LNCAP (cell line): ENCODE measurements around the gene RBMX2.

Experiments used
- TF ChIP-seq, protein P1 (sequence below): fragments of 450-650 bp; IDR thresholded peaks from 2 replicates; pipeline ENCODE4 v1.5.1; 2017; ENCODE audit warnings: mild to moderate bottlenecking

The RBMX2 gene

DNA sequence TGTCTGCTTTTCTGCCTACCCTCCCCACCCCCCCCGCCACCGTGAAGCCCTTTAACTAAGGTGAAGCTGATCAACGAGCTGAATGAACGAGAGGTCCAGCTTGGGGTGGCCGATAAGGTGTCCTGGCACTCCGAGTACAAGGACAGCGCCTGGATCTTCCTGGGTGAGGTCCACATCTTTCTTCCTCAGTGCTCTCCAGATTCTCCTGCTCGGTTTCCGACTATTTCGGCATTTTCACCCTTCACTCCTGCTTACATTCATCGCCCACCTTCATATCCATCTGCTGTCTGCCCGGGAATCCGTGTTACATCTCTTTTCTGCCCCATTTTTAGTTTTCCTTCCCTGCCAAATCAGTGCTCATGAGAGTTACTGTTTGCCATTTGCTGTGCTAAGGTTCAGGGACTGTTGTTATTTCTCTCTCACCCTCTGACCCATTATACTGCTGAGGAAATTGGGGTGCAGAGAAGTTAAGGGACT, 459 bp downstream of the RBMX2 start:
- TF ChIP-seq, protein P1, sequence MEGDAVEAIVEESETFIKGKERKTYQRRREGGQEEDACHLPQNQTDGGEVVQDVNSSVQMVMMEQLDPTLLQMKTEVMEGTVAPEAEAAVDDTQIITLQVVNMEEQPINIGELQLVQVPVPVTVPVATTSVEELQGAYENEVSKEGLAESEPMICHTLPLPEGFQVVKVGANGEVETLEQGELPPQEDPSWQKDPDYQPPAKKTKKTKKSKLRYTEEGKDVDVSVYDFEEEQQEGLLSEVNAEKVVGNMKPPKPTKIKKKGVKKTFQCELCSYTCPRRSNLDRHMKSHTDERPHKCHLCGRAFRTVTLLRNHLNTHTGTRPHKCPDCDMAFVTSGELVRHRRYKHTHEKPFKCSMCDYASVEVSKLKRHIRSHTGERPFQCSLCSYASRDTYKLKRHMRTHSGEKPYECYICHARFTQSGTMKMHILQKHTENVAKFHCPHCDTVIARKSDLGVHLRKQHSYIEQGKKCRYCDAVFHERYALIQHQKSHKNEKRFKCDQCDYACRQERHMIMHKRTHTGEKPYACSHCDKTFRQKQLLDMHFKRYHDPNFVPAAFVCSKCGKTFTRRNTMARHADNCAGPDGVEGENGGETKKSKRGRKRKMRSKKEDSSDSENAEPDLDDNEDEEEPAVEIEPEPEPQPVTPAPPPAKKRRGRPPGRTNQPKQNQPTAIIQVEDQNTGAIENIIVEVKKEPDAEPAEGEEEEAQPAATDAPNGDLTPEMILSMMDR = no peak

DNA sequence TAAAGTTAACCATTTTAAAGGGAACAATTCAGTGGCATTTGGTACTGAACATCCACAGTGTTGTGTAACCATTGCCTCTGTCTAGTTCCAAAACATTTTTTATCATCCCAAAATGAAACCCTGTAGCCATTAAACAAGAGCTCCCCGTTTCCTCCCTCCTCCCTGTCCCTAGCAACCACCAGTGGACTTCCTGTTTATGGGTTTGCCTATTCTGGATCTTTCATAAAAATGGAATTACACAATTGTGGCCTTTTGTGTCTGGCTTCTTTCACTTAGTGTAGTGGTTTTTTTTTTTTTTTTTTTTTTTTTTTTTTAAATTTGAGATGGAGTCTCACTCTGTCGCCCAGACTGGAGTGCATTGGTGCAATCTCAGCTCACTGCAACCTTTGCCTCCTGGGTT, 11.6 kb downstream of the RBMX2 start:
- TF ChIP-seq, protein P1 = no peak

DNA sequence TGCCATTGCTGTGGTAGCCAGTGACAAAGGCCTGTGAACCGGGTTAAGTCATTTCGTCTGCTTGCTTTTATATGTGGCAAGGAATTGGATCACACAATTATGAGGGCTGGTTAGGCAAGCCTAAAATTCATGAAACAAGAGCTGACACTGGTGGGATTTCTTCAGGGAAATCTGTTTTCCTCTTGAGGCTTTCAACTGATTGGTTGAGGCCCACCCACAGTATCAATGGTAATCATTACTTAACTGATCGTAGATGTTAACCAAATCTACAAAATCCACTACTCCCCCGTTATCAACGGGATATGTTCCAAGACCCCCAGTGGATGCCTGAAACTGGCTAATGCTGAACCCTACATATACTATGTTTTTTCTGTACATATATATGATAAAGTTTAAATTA, 13.0 kb downstream of the RBMX2 start:
- TF ChIP-seq, protein P1 = no peak

DNA sequence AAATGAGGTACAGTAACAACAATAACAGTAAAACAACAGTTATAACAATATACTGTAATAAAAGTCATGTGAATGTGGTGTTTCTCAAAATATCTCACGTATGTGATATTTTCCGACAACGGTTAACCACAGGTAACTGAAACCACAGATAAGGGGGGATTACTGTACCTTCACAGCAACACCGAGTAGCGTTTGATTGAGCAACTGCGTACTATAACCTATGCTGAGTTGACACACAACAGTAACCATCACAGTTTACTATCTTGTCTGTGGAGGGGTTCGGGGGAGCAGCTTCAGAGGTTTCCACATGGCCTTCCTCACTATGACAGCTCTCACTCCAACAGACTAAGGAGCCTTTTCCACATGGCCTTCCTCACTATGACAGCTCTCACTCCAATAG, 13.4 kb downstream of the RBMX2 start:
- TF ChIP-seq, protein P1 = no peak

DNA sequence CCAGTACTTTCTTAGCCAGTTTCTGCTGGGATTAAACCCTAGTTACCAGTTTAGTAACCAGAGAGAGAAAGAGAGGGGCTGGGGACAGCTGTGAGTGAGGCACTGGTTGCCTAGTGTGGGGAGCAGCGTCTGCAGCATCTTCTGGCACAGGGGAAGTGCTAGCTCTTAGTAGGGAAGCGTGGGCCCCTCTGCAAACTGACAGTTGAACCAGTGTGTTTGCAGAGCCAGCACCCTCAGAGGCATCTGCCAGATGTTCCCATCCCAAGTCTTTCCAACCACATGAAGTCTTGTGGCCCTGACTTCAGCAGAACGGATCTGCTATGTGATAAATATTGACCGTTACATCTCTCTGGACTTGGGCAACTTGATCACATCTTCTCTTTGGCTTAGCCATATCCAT, 15.0 kb downstream of the RBMX2 start:
- TF ChIP-seq, protein P1 = no peak

DNA sequence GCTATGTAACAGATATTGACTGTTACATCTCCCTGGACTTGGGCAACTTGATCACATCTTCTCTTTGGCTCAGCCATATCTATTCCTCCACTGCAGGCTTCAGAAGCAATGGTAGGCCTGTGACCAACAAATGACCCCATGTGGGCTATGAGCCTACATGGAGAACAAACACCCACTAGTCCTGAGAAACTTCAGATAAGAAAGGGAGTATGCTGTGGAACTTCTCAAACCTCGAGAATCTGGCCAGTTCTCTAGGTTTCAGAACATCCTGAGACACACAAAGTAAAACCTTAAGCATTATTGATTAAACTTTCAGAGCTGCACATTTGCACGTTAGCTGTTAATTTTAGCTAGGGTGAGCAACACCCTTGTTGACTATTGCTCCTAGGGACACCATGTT, 16.3 kb downstream of the RBMX2 start:
- TF ChIP-seq, protein P1 = no peak

DNA sequence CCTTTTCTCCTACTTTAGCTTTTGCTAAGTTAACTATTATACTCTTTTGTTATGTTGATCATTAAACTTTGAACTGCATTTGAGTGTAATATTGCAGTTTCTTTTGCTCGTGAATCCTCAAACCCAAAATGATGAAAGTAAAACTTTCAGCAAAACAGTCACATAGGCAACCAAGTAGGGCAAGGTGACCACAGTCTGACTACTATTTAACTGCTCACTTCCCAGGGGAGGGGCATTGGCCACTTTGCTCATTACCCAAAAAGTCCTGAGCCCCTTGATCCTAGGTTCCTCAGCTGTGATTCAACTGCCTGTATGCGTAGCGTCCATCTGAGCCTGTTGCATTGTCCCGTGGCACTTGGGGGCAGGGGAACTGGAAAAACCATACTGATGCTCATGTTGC, 17.0 kb downstream of the RBMX2 start:
- TF ChIP-seq, protein P1 = no peak

DNA sequence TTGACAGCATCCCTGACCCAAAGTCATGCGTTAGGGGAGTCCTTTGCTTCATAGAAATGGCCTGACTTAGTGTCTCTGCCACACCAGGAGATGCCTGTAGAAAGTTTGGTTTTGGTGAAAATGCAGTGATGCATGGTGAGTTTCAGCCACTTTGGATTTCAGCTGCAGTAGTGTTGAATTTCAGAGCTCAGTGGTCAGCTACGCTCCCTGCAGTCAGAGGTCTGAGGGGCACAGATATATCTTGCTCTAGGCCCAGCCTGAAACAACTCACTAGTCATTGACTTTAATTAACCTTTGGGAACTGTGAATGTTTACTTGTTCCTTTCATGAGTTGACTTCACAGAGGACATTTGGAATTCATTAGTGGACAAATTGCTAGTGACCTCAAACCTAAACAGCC, 17.5 kb downstream of the RBMX2 start:
- TF ChIP-seq, protein P1 = no peak
